NCI-H2196 treated with DMSO at 0.1 percent for 48 hours (cell line): ENCODE data around the gene BLVRB.
A peak's percentile ranks its signal among the peaks of the same experiment; 100 is the strongest.
"Not testable (repeated sequence)": the region's sequence is repeated elsewhere in the genome, so short reads cannot be mapped to it uniquely, and the experiment has no call there.

Source experiments
- DNase-seq: peaks from one replicate; lab custom pipeline; 2025; ENCODE audit not compliant: unreplicated experiment; lab: John Stamatoyannopoulos, UW

The BLVRB gene

DNA sequence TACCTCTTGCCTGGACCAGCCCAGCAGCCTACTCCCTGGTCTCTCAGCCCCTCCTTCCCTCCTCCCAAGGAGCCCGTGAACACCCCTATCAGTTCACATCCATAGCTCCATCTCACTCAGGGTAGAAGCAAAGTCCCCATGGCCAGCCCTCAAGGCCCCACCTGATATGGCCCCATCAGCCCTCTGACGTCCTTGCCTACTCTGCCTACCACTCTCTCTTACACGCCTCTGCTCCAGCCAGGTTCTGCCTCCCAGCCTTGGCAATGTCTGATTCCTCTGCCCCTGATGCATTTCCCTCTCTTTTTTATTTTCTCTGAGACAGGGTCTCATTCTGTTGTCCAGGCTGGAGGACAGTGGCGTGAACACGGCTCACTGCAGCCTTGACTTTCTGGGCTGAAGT is 13.5 kb downstream of the BLVRB start:
- DNase-seq = no peak

DNA sequence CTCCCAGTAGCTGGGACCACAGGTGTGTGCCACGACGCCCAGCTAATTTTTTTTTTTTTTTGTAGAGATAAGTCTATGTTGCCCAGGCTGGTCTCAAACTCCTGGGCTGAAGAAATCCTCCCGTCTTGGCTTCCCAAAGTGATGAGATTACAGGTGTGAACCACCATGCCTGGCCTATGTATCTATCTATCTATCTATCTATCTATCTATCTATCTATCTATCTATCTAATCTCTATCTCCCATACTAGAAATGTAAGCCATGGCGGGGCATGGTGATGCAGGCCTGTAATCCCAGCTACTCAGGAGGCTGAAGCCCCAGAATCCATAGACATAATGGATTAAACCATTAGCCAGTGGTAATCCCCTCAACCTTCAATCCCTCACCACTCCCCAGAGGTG is 14.9 kb downstream of the BLVRB start:
- no peak for DNase-seq

- no peak for DNase-seq
Observed at GRCh38 chr19:40449506-40449905, 16.0 kb downstream of the BLVRB start.

GRCh38 chr19:40446263-40446784 is 19.2 kb downstream of the BLVRB start:
- no peak for DNase-seq

GRCh38 chr19:40445780-40446262 is 19.7 kb downstream of the BLVRB start:
- no peak for DNase-seq

GRCh38 chr19:40444825-40445312 is 20.7 kb downstream of the BLVRB start:
- DNase-seq = no peak

- peak; percentile 90 for DNase-seq
Observed at GRCh38 chr19:40444000-40444824, 21.3 kb downstream of the BLVRB start, which contains the start of gene SERTAD3. SERTAD3 (minus strand) TSS chr19:40444335; CDS start chr19:40442080, 2,255 bp downstream.

DNA sequence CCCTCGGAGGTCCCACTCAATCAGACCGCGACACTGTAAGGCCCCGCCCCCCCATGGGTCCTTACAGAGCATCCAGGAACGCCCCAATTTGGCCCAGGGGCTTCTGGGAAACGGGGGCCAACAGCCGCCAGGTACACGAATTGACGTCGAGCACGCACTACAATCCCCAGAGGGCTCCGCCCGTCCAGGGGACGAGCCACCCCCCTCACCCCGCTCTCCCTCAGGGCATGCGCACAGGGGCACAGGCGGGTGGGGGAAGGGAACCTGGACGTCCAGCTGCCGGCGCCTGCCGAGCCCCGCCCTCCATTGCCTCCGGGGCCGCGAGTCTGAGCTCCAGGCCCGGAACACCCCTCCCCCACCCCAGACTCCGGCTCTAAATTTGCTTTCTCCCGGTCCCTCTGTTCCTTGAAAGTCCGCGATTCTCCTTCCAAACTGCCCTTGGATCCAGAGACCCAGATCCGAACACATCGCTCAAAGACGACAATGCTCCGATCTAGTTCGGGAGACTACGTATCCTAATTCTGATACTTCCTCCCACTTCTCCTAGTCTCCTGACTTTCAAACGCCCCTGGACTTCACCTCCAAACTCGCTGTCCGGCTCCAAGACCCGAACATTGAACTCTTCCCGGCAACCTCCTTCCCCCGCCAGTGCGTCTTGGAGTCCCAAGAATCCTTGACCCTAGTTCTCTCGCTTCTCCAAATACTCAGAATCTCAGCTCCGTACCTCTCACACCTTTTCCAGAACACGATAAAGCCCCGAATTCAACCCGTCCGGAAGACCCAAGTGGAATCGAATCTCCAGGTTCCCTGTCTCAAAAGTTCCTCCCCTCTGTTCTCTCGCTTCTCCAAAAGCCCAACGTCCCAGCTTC is 22.2 kb downstream of the BLVRB start:
- DNase-seq = peak; percentile 99

GRCh38 chr19:40442328-40443130 is 23.0 kb downstream of the BLVRB start:
- DNase-seq = no peak

DNA sequence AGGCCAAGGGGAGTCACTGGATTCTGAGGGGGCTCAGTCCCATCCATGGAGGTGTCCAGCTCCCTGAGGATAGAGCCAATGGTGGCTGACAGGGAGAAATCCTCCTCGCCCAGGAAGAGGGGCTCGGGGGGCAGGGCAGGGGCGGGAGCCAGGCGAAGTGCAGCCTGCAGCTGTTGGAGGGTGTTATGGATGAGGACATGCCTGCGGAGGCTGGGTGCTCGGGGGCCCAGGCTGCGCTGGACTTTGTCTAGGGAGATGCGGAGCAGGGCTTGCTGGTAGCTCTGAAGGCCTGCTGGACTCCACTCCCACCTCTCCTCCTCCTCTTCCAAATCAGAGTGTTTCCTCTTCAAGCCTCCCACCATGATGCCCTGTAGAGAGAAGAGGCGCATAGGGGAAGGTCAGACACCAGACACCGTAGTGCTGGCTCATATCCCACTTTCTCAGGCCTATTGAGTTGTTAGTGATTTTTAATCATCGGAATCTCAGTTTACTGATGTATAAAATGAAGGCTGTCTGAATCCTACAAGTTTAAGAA is 23.8 kb downstream of the BLVRB start:
- no peak for DNase-seq

DNA sequence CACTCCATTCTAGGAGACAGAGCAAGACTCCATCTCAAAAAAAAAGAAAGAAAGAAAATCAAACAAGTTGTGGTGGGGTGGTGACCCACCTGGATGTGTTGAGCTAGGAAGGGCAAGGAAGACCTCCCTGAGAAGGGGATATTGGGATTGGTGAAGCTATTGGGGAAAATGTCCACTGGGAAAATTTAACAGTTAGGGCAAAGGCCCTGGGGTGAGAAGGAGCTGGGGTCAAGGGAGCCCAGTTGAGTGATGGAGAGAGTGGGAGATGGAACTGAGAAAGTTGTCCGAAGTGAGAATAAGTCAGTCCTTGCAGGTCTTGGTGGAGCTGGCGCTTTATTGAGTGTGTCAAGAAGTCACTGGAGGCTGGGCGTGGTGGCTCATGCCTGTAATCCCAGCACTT is 27.3 kb downstream of the BLVRB start:
- no peak for DNase-seq

GRCh38 chr19:40433391-40434216 is 31.9 kb downstream of the BLVRB start:
- DNase-seq = peak; percentile 74

GRCh38 chr19:40432760-40433159 is 32.8 kb downstream of the BLVRB start:
- DNase-seq = not testable (repeated sequence)

- DNase-seq = no peak
Observed at GRCh38 chr19:40431698-40432097, 33.8 kb downstream of the BLVRB start.

GRCh38 chr19:40430242-40430641 is 35.3 kb downstream of the BLVRB start:
- DNase-seq = not testable (repeated sequence)

GRCh38 chr19:40428197-40428596 is 37.3 kb downstream of the BLVRB start:
- DNase-seq = not testable (repeated sequence)

- DNase-seq = peak; percentile 99
Observed at GRCh38 chr19:40425450-40426287, 39.9 kb downstream of the BLVRB start, which contains the start of gene SERTAD1. SERTAD1 (minus strand) TSS chr19:40425992; CDS start chr19:40423546, 2,446 bp downstream.
